PFSK-1 (cell line): ENCODE measurements around the gene ATF7.

Experiments used
- POLR2AphosphoS5 ChIP-seq: IDR thresholded peaks from 2 replicates; pipeline ENCODE4 v1.6.1; 2012; ENCODE audit warnings: low read depth, mild to moderate bottlenecking, control low read depth, low read length, moderate library complexity
- TAF1 ChIP-seq: IDR thresholded peaks from 2 replicates; pipeline ENCODE4 v1.6.1; 2012; ENCODE audit warnings: low read length, control low read depth, borderline replicate concordance; ENCODE audit not compliant: insufficient read depth
- TF ChIP-seq, protein P1 (sequence below), 2 experiments: IDR thresholded peaks; 2 replicates each; pipeline versions ENCODE4 v1.6.1 to v1.8.0; 2011 to 2012; ENCODE audit warnings: low read depth in 2 of 2, low read length in 2 of 2, control low read depth in 1 of 2, inconsistent platforms in 1 of 2, mild to moderate bottlenecking in 1 of 2, moderate library complexity in 1 of 2; ENCODE audit not compliant: insufficient read depth in 1 of 2

DNA sequence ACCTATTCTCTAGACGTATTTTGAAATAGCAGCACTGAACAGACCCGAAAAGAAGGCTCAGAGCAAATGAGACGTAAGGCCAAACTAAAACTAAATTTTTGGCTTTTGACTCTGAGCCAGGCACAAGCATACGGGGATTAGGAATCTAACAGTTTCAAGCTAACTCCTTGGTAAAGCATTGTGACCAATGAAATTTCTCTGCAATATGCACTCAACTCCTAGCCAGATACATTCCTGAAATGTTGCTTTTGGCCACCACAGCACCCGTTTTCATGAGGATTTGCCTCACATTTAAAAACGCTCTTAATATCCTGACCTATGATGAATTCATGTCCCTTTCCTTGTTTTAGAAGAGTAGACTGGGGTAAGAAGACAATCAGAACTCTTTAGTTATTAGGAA lies 65.8 kb downstream of the ATF7 start:
- TF ChIP-seq, protein P1, sequence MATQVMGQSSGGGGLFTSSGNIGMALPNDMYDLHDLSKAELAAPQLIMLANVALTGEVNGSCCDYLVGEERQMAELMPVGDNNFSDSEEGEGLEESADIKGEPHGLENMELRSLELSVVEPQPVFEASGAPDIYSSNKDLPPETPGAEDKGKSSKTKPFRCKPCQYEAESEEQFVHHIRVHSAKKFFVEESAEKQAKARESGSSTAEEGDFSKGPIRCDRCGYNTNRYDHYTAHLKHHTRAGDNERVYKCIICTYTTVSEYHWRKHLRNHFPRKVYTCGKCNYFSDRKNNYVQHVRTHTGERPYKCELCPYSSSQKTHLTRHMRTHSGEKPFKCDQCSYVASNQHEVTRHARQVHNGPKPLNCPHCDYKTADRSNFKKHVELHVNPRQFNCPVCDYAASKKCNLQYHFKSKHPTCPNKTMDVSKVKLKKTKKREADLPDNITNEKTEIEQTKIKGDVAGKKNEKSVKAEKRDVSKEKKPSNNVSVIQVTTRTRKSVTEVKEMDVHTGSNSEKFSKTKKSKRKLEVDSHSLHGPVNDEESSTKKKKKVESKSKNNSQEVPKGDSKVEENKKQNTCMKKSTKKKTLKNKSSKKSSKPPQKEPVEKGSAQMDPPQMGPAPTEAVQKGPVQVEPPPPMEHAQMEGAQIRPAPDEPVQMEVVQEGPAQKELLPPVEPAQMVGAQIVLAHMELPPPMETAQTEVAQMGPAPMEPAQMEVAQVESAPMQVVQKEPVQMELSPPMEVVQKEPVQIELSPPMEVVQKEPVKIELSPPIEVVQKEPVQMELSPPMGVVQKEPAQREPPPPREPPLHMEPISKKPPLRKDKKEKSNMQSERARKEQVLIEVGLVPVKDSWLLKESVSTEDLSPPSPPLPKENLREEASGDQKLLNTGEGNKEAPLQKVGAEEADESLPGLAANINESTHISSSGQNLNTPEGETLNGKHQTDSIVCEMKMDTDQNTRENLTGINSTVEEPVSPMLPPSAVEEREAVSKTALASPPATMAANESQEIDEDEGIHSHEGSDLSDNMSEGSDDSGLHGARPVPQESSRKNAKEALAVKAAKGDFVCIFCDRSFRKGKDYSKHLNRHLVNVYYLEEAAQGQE (IDR thresholded peaks at IDR 0.05; ENCODE audit: insufficient read depth in 1 of 2, low read depth in 2 of 2, low read length in 2 of 2): no peak
- no peak for TF ChIP-seq POLR2AphosphoS5
- no peak for TF ChIP-seq TAF1
